Posterior vena cava (tissue), 2 donors: ENCODE results near the gene OXSR1. TPM values are rescaled to one million over a fixed set of nuclear protein-coding genes. Genes with fewer than 3 reads are reported as not detected.
"Not testable (repeated sequence)": the region's sequence is repeated elsewhere in the genome, so short reads cannot be mapped to it uniquely, and the experiment has no call there.

ENCODE experiments used
- DNase-seq: peaks from one replicate; pipeline ENCODE4 v3.0.0-alpha.2; 2020; ENCODE audit warnings: low spot score
- intact Hi-C, 2 donors: fragments of 100-400 bp; cut with DNase I; formaldehyde crosslinking; loops; one replicate each; pipeline versions ENCODE4 v1.14.1 to v1.14.2; 2022 to 2023
- total RNA-seq, 2 donors: library from RNA; stranded (reverse); fragmentation: NEBNext Ultra II Directional; extraction: Animal tissue kit (Norgen Biotek cat#: 25700); gene quantifications; one replicate each; pipeline ENCODE4 v1.2.1, GENCODE V29; 2021
- donor health status: DM: yes; HTN: yes; CAD: no.
- donor health status: DM: yes; HTN: yes; CAD: no.

Gene OXSR1
- total RNA-seq, 2 donors from 2014 or later = 30.4 to 52.3 TPM

DNA sequence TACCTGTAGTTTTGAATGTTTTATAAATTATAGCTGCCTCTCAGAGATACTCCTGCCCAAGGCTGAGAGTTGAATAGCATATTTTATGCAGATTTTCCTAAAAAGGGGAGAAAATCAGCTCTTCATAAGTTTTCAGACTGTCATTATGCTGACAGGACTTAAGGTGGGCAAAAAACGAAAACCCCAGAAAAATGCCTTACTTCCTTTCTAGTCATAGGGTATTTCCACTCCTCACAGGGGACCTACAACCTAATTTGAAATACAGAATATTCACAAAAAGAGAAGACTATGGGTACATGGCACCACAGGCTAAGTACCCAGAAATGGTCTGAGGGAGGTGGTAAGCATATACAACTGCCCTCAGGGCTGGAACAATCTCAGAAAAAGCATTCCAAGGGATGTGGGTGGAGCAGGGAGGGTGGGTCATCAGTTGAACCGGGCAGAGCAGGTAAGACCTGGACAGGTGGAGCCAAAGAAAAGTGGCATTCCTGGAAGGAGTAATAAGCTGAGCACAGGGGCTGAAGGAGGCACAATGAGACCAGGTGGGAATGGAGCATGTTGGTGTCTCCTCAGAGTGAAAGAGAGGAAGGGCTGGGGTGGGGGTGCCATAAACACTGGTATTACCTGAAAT, 10.6 kb upstream of the OXSR1 start:
- DNase-seq = no peak
- intact Hi-C loops = no loop called here

DNA sequence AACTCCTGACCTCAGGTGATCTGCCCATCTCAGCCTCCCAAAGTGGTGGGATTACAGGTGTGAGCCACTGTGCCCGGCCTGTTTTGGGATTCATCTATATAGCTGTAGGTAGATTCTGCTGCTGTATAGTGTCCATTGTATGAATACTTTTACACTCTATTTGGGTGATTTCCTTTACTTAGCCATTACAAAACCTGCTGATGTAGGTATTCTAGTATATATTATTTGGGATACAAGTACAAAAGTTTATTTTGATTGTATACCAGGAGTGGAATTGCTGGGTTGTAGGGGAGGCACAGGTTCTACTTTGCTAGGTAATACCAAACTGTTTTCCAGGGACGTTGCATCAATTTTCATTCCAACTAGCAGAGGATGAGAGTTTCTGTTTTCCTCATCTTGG, 9.5 kb upstream of the OXSR1 start:
- no peak for DNase-seq
- intact Hi-C loops = no loop called here

DNA sequence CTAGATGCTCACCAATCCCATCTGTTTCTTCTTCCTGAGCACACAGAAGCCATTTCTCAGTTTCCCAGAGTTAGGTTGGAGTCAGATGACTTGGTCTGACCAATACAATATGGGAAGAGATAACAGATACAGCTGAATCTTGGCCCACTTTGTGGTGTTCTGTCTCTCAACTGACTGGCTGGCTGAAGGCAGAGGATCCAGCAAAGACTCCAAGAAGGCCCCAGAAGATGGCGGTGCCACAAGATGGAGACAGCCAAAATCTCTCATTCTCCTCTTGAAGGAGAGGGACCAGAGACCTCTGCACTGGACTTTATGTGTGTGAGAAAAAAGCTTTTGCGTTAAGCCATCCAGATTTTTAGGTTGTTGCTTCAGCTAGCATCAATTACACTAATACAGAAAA, 8.2 kb upstream of the OXSR1 start:
- intact Hi-C loops = no loop called here
- DNase-seq = no peak

DNA sequence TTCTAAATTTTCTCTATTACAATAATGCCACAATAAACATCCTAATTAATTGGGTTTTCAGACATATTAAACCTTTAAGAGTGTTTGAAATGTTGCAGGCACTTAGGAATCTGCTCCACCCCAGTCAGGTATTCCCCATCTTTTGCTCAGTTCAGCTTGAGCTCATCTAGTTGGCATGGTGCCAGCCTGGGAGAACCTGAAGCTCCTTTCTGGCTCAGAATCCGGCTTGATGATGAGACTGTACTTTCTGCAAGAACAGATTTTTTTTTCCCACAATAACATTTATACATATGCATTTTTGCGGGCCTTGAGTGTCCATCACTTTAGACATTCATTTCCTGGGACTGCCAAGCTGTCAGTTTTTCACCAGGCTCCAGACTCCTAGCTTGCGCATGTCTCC, 7.7 kb upstream of the OXSR1 start:
- no peak for DNase-seq
- intact Hi-C loops = no loop called here

DNA sequence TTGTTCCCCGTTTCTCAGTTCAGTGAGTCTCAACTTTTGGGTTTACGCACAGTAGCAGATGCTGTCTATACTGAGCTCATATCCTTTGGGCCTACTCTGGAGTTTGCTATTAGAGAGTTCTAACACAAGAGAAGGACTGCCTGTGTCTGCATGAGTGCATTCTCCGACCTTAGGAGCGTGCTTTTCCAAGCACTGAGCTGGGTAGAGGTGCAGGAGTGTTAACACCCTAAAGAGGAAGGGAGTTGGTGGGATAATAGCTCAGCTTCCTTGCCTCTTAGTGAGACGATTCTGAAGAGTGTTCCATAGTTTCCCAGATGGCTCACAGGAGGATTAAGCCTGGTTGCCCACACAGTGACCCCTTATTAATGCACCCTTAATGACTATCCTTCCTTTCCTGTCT, 6.9 kb upstream of the OXSR1 start:
- intact Hi-C loops = loop anchor here in 1 of 2 donors (2.0 kb wide), 1 partner anchor 64 kb away; no protein-coding TSS in a partner anchor
- no peak for DNase-seq

DNA sequence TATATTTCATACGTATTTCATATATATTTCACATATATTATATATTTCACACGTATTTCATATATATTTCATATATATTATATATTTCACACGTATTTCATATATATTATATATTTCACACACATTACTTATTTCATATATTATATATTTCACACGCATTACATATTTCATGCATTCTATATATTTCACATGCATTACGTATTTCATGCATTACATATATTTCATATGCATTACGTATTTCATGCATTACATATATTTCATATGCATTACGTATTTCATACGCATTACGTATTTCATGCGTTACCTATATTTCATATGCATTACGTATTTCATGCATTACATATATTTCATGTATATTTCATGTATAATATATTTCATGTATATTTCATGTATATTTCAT, 4.6 kb upstream of the OXSR1 start:
- DNase-seq, intact Hi-C loops: not testable (repeated sequence)

DNA sequence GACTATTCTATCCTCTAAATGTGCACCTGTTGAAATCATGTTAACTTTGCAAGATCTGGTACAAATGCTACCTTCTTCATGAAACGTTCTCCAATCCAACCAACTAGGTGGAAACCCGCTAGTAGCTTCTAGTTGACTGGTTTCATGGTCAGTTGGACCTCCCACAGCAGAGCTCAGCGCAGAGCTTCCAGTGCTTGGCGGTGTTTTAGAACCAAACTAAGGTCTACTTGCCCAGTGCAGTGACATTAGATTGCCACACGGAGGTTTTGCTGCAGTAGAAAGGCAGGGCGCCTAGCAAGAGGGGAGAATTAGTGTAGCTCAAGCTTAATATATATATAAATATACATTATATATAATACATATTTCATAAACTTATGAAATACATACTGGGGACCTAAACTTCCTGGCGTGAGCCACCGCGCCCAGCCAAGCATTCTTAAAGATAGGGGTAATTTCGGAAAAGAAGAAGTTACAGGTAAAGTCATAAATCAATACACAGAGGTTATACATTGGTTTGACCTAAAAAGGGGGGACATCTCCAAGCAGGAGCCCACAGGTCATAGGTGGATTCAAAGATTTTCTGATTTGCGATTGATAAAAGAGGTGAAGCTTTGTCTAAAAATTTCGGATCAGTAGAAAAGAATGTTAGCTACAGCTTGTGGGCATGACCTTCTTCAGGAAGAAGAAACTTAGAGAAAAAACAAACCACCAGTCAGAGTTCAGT, 2.1 kb upstream of the OXSR1 start:
- intact Hi-C loops = no loop called here
- no peak for DNase-seq

DNA sequence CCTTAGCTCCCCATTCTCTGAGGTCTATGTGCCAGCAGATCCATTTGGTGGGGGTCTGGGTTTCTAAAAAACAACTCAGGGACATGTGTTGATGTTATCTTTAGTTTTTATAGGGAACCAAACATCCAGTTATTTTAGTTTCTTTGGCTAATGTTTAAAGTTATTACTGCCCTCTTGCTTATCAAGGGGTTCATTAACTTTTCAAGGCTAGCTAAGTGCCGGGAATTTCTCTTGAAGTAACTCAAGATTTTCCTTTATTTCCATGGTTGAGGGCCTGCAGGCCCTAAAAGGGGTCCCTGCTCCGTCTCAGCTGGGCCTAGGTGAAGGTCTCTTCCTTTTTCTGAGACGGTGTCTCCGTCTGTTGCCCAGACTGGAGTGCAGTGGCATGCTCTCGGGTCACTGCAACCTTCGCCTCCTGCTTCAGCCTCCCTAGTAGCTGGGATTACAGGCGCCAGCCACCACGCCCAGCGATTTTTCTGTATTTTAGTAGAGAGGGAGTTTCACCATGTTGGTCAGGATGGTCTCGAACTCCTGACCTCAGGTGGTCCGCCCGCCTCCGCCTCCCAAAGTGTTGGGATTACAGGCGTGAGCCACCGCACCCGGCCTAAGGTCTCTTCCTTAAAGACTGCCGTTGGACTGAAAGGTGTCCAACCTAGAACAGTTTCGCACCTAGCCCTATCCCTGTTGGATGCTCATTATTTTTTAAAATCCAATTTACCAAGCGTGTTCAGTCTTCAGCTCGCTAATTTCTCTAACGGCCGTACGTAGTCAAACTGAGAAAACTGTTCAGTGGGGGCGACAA, 1.3 kb upstream of the OXSR1 start:
- no peak for DNase-seq
- intact Hi-C loops = no loop called here

DNA sequence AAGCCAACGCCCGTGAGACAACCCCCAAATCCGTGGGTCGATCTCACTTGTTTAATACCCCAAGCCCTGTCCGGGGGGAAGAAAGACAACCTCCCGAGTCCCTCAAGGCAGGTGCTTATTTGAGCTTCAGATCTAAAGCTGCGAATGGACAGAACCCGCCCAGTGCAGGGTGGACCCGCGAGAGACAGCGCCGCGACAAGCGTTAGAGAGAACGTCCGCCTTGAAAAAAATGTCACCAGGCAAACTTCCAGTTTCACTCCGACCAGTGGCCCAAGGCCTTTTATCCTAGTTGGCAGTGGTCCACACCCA, 740 bp upstream of the OXSR1 start:
- intact Hi-C loops = no loop called here
- no peak for DNase-seq

DNA sequence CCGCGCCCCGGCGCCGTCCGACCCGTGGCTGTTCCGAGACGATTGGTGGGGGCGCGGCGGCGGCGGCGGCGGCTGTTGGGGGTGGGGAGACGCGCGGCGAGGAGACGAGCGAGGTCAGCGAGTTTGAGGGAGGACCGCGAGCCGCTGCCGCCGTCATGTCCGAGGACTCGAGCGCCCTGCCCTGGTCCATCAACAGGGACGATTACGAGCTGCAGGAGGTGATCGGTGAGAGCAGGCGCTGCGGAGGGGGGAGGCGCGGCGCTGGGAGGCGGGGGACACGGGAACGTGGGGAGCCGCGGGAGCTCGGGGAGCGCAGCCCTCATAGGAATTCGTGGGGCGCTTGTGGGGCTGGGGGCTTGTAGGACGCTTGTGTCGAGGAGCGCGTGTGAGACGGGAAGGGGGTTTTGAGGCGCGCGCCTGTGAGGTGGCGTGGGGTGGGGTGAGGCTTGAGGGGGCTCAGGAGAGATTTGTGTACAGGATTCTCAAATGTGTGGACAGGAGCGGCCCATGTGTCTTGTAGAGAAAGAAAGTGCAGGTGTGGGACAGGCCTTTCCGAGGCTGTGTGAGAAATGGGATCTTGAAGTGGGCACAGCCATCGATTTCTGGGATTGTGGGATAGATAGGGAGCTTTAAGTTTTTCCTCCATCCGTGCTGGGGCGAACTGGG, 518 bp downstream of the OXSR1 start:
- peak; percentile 91 for DNase-seq
- intact Hi-C loops = no loop called here

DNA sequence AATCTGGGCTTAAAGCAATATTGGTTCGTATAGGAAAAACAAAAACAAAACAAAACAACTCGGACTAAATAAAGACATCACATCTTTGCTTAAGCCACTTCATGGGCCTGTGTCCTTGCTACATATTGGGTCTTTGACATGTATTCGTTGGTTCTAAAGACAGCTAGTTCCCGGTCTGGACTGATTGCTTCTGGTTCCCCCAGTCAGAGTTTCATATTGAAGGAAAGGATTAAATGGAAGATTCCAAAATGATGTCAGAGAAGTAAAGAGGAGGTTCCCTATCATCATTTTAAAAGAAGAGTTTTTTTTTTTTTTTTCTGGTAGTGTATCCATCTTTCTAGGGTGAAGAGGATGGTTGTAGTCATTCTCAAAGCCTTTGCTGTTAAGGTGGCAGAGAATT, 2.3 kb downstream of the OXSR1 start:
- DNase-seq = no peak
- intact Hi-C loops = no loop called here

DNA sequence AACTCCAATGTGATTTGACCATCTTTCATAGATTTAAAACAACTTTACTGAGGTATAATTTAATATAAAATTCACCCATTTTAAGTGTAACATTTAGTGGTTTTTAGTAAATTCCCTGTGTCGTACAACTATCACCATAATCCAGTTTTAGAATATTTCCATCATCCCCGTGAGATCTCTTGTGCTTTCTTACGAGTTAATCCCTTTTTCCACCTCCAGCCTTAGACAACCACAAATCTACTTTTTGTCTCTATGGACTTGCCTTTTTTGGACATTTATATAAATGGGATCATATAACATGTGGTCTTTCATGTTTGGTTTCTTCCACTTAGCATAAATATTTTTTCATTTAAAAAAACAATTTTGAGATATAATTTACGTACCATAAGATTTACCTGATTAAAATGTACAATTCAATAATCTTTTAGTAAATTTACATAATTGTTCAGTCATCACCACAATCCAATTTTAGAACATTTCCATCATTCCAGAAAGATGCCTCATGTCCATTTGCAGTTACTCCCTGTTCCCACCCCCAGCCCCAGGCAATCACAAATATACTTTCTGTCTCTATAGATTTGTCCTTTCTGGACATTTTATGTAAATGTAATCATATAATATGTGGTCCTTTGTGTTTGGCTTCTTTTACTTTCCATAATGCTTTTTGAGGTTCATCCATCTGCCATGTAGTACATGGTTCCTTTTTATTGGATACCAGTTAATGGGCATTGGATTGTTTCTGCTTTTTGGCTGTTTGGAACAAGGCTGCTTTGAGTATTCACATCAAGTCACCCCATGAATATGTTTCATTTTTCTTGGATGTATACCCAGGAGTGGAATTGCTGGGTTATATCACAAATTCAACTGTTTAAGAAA, 3.1 kb downstream of the OXSR1 start:
- intact Hi-C loops = no loop called here
- no peak for DNase-seq

DNA sequence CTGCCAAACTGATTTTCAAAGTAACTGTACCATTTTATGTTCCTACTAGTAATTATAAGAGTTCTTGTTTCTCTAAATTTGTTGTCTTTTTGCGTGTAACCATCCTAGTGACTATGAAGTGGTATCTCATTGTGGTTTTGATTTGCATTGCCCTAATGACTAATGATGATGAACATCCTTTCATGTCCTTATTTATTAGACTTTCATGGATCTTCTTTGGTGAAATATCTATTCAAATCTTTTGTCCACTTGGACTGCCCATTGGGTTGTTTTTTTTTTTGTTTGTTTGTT, 3.6 kb downstream of the OXSR1 start:
- intact Hi-C loops = no loop called here
- no peak for DNase-seq

DNA sequence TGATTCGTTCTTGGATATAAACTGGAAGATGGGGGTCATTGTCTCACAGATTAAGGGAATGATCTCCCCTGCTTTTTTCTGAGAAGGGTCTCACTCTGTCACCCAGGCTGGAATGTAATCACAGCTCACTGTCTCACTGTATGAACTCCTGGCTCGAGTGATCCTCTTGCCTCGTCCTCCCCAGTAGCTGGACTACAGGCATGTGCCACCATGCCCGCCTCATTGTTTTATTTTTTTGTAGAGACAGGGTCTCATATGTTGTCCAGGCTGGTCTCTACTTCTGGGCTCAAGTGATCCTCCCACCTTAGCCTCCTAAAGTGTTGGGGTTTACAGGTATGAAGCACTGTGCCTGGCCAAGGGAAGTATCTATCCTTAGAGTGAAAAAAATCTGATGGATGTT, 5.4 kb downstream of the OXSR1 start:
- intact Hi-C loops = no loop called here
- no peak for DNase-seq

DNA sequence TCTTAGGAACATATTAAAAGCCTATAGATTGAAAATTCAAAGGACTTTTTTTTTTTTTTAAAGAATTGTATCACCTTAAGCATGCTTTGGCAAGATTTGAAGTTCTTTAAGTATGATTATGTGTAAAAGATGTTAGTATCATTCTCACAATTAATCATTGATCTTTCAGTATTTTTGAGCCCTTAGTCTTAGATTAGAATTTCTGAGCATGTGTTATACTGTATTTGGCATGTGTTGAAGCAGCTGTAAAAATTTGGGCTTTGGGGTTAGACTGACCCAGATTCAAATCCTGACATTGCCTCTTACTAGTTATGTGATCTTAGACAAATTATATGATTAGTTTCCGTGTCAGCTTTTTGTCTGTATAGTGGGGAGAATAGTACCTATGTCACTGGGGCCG, 6.3 kb downstream of the OXSR1 start:
- DNase-seq = no peak
- intact Hi-C loops = no loop called here

DNA sequence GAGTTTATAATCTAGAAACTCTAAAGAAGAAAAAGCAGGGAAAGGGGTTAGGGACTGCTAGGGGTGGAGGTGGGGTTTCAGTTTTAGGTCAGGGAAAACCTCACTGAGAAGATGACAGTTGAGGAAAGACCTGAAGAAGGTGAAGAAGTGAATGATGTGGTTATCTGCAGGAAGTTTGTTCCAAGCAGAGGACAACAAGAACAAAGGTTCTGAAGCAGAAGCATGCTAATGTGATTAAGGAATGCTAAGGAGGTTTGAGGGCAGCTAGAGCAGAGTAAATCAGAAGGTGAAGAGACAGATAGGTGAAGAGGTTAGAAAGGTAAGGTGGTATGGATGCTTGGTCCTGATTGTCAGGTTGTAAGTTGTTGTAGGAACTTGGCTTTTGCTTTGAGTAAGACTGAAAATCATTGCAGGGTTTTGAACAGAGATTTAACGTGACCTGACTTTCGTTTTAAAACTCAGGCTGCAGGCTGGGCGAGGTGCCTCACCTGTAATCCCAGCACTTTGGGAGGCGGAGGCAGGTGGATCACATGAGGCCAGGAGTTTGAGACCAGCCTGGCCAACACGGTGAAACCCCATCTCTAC, 8.6 kb downstream of the OXSR1 start:
- DNase-seq = no peak
- intact Hi-C loops = no loop called here

DNA sequence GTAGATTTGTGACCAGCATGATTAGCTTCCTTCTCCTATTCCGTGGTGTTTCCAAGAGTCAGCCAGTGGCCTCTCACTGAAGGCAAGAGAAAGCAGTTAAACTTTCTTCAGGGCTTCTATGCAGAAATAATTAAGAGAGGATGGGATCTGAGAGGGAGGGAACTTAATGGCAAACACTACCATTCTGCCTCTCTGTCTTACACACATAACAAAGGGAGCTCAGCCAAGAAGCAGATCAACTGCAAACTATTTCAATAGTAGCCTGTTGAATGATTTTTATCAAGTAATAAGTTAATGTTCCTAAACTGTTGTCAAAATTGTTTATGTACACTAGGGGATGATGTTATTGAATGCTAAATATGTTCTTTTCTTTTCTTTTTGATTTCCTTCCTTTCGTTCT, 11.8 kb downstream of the OXSR1 start:
- intact Hi-C loops = no loop called here
- DNase-seq = no peak

DNA sequence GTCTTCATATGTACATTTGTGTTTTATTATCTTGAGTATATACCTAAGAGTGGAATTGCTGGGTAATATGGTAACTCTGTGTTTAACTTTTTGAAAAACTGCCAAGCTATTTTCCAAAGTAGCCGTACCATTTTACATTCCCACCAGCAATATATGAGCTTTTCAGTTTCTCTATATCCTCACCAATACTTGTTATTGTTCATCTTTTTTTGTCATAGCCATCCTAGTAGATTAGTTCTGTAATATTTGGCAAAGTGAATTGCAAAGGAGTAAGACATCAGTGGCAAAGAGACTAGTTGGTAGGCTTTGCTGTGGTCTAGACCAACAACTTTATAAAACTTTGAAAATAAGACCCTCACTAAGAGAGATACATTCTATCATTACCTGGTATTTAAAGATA, 21.4 kb downstream of the OXSR1 start:
- intact Hi-C loops = no loop called here

DNA sequence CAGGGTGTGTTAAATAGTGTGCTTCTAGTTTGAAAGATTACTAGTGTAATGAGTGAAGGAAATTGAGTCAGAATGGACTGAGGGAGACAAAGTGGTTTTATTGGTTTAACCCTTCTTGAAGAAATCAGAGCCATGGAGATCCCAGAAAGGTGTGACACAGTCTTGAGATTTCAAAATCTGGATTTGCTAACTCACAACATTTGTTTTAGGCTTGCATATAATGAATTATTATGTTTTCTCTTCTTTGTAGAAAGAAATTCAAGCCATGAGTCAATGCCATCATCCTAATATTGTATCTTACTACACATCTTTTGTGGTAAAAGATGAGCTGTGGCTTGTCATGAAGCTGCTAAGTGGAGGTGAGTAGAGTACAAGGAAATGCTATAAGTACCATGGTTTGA, 25.1 kb downstream of the OXSR1 start:
- intact Hi-C loops = loop anchor here in 1 of 2 donors (1.0 kb wide), 1 partner anchor 20 kb away; no protein-coding TSS in a partner anchor

More for the DNA sequence above, 21.4 kb downstream of the OXSR1 start:
- DNase-seq = no peak

More for the DNA sequence above, 25.1 kb downstream of the OXSR1 start:
- DNase-seq = no peak
